Fibroblast of the conjunctiva (primary cell): ENCODE data around the gene PSG5.
"Not testable (repeated sequence)": the region's sequence is repeated elsewhere in the genome, so short reads cannot be mapped to it uniquely, and the experiment has no call there.

Source experiments
- DNase-seq: peaks from one replicate; pipeline ENCODE4 v3.0.0-alpha.2; 2010; ENCODE audit warnings: low read depth

Gene PSG5

GRCh38 chr19:43186311-43186935, at the start of gene PSG5:
TSS of gene PSG5 (minus strand) at chr19:43186536. CDS start at chr19:43186405, 131 bp downstream.
- not testable (repeated sequence) for DNase-seq

GRCh38 chr19:43235686-43236085, 49.4 kb upstream of the PSG5 start:
- DNase-seq: not testable (repeated sequence)

GRCh38 chr19:43229315-43229714, 43.0 kb upstream of the PSG5 start:
- no peak for DNase-seq

GRCh38 chr19:43228730-43229129, 42.4 kb upstream of the PSG5 start:
- DNase-seq: not testable (repeated sequence)

GRCh38 chr19:43226986-43227385, 40.6 kb upstream of the PSG5 start:
- not testable (repeated sequence) for DNase-seq

GRCh38 chr19:43224855-43225253, 38.5 kb upstream of the PSG5 start:
- no peak for DNase-seq

- DNase-seq: not testable (repeated sequence)
Measured at GRCh38 chr19:43224201-43224854, 38.0 kb upstream of the PSG5 start.

GRCh38 chr19:43221891-43222290, 35.6 kb upstream of the PSG5 start:
- not testable (repeated sequence) for DNase-seq

GRCh38 chr19:43219136-43219535, 32.8 kb upstream of the PSG5 start:
- not testable (repeated sequence) for DNase-seq

GRCh38 chr19:43215881-43216280, 29.5 kb upstream of the PSG5 start:
- DNase-seq: not testable (repeated sequence)

- DNase-seq: no peak
Measured at GRCh38 chr19:43207991-43208390, 21.7 kb upstream of the PSG5 start.

- not testable (repeated sequence) for DNase-seq
Measured at GRCh38 chr19:43207174-43207573, 20.8 kb upstream of the PSG5 start.

- not testable (repeated sequence) for DNase-seq
Measured at GRCh38 chr19:43205471-43206105, 19.3 kb upstream of the PSG5 start, which contains the start of gene PSG4. TSS of gene PSG4 (minus strand) at chr19:43205638. CDS start at chr19:43205536, 102 bp downstream.

- DNase-seq: not testable (repeated sequence)
Measured at GRCh38 chr19:43203611-43204010, 17.3 kb upstream of the PSG5 start.

- DNase-seq: not testable (repeated sequence)
Measured at GRCh38 chr19:43201891-43202290, 15.6 kb upstream of the PSG5 start.

- DNase-seq: not testable (repeated sequence)
Measured at GRCh38 chr19:43201337-43201801, 15.0 kb upstream of the PSG5 start.

GRCh38 chr19:43198686-43199419, 12.5 kb upstream of the PSG5 start:
- DNase-seq: not testable (repeated sequence)

- DNase-seq: not testable (repeated sequence)
Measured at GRCh38 chr19:43197666-43198397, 11.5 kb upstream of the PSG5 start.

GRCh38 chr19:43194397-43194796, 8.1 kb upstream of the PSG5 start:
- DNase-seq: not testable (repeated sequence)

- not testable (repeated sequence) for DNase-seq
Measured at GRCh38 chr19:43192381-43193155, 6.2 kb upstream of the PSG5 start.

GRCh38 chr19:43188092-43188491, 1.8 kb upstream of the PSG5 start:
- not testable (repeated sequence) for DNase-seq
